Brain microvascular endothelial cell (primary cell): ENCODE data around the gene GLS.
"Not testable (repeated sequence)": the region's sequence is repeated elsewhere in the genome, so short reads cannot be mapped to it uniquely, and the experiment has no call there.

Experiments
- DNase-seq: peaks from one replicate; pipeline ENCODE4 v3.0.0-alpha.2; 2020
- H3K27ac ChIP-seq: fragments of 250-450 bp; sonication (Bioruptor Pico); 2 replicates; pipeline ENCODE4 v1.5.1; 2020; ENCODE audit warnings: mild to moderate bottlenecking, moderate library complexity
- H3K27me3 ChIP-seq: fragments of 250-450 bp; sonication (Bioruptor Pico); replicated peaks from 2 replicates; pipeline ENCODE4 v1.5.1; 2020; ENCODE audit warnings: mild to moderate bottlenecking
- H3K36me3 ChIP-seq: fragments of 250-450 bp; sonication (Bioruptor Pico); replicated peaks from 2 replicates; pipeline ENCODE4 v1.5.1; 2020; ENCODE audit warnings: mild to moderate bottlenecking
- H3K4me3 ChIP-seq: 2 replicates; pipeline ENCODE4 v1.5.1; 2011; ENCODE audit warnings: low read depth, mild to moderate bottlenecking, control low read depth, low read length, moderate library complexity
- in situ Hi-C: cut with HindIII; loops from 2 replicates; pipeline ENCODE4 v1.10.0; 2017; ENCODE audit warnings: low sequenced_read_pairs, low pct_ligation_motif_present
- TF ChIP-seq, protein P1 (sequence below): IDR thresholded peaks from 2 replicates; pipeline ENCODE4 v1.5.1; 2011; ENCODE audit warnings: low read depth, mild to moderate bottlenecking, moderate library complexity, low read length, control low read depth, inconsistent platforms; ENCODE audit errors: missing control alignments

GLS gene

GRCh38 chr2:190882411-190882766 is 1.8 kb downstream of the GLS start:
- peak overlapping the region; percentile 63 for H3K27ac ChIP-seq
- TF ChIP-seq, protein P1, sequence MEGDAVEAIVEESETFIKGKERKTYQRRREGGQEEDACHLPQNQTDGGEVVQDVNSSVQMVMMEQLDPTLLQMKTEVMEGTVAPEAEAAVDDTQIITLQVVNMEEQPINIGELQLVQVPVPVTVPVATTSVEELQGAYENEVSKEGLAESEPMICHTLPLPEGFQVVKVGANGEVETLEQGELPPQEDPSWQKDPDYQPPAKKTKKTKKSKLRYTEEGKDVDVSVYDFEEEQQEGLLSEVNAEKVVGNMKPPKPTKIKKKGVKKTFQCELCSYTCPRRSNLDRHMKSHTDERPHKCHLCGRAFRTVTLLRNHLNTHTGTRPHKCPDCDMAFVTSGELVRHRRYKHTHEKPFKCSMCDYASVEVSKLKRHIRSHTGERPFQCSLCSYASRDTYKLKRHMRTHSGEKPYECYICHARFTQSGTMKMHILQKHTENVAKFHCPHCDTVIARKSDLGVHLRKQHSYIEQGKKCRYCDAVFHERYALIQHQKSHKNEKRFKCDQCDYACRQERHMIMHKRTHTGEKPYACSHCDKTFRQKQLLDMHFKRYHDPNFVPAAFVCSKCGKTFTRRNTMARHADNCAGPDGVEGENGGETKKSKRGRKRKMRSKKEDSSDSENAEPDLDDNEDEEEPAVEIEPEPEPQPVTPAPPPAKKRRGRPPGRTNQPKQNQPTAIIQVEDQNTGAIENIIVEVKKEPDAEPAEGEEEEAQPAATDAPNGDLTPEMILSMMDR: no peak
- no peaks in the 10 kb centered on the region for H3K27me3 ChIP-seq
- DNase-seq: no peak
- H3K36me3 ChIP-seq: no peaks in the 10 kb centered on the region
- peak overlapping the region; percentile 92 for H3K4me3 ChIP-seq
- in situ Hi-C loops: no loop called here

DNA sequence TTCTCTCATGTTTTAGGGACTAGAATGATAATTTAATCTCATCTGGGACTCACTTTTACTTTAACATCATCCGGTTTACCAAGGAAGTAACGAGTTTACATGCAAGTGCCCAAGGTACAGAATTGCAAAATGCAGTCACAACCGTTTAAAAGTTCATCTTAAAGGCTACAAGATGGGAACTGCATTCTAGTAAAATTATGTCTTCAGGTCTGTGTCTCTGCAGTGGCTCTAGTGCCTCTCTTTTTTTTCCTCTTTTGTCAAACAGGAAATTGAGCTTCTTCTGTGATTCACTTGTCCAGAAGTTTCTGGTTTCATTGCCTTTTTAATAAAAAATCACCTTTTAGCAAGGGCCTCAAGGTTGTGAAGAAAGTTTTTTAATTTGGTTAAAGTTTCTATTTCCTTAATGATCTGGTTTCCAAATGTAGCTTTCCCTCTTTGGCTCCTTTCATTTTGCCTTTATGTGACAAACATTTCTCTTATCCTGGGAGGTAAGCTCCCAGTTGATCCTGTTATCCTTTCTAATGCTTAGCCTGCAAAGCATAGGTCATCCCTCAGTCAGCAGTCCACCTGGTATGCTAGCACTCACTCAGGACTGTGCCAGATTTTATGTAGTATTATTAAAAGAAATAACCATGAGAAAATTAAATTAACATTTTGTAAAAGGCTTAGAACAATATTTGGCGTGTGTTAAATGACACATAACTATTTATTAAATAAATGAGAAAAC is 2.4 kb downstream of the GLS start:
- TF ChIP-seq, protein P1: no peak
- no peak for DNase-seq
- H3K36me3 ChIP-seq: no peaks in the 10 kb centered on the region
- no peak overlapping the region for H3K27ac ChIP-seq
- in situ Hi-C loops: no loop called here
- H3K4me3 ChIP-seq: peak overlapping the region; percentile 92
- H3K27me3 ChIP-seq: no peaks in the 10 kb centered on the region

GRCh38 chr2:190885844-190886243 is 5.2 kb downstream of the GLS start:
- not testable (repeated sequence) for H3K4me3 ChIP-seq

GRCh38 chr2:190887089-190887488 is 6.5 kb downstream of the GLS start:
- peaks cover 3% of the 10 kb centered on the region for H3K36me3 ChIP-seq
- H3K27me3 ChIP-seq: no peaks in the 10 kb centered on the region
- no peak overlapping the region for H3K27ac ChIP-seq
- in situ Hi-C loops: no loop called here
- no peak overlapping the region for H3K4me3 ChIP-seq
- DNase-seq: no peak
- TF ChIP-seq, protein P1: no peak

More at GRCh38 chr2:190885844-190886243, 5.2 kb downstream of the GLS start:
- in situ Hi-C loops, H3K27ac ChIP-seq, H3K36me3 ChIP-seq, DNase-seq, H3K27me3 ChIP-seq: not testable (repeated sequence)

DNA sequence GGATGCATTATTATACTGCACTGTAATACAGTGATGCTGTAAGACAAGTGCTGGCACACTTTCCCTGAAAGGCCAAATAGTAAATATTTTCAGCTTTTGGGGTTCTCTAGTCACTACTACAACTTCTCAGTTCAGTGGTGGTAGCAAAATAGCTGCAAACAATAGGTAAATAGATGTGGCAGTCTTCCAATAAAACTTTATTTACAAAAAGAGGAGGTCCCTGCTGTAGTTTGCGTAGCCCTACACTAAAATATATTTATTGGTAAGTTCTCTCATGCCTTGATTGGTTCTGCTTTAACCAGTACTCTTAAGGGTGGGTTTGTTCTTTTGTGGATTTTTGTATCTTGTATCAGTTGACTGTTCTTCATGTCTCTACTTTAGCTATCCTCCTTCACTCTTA is 7.8 kb downstream of the GLS start:
- in situ Hi-C loops: no loop called here
- no peak overlapping the region for H3K27ac ChIP-seq
- TF ChIP-seq, protein P1: no peak
- no peak overlapping the region for H3K4me3 ChIP-seq
- H3K27me3 ChIP-seq: no peaks in the 10 kb centered on the region
- DNase-seq: no peak
- peaks cover 3% of the 10 kb centered on the region for H3K36me3 ChIP-seq

DNA sequence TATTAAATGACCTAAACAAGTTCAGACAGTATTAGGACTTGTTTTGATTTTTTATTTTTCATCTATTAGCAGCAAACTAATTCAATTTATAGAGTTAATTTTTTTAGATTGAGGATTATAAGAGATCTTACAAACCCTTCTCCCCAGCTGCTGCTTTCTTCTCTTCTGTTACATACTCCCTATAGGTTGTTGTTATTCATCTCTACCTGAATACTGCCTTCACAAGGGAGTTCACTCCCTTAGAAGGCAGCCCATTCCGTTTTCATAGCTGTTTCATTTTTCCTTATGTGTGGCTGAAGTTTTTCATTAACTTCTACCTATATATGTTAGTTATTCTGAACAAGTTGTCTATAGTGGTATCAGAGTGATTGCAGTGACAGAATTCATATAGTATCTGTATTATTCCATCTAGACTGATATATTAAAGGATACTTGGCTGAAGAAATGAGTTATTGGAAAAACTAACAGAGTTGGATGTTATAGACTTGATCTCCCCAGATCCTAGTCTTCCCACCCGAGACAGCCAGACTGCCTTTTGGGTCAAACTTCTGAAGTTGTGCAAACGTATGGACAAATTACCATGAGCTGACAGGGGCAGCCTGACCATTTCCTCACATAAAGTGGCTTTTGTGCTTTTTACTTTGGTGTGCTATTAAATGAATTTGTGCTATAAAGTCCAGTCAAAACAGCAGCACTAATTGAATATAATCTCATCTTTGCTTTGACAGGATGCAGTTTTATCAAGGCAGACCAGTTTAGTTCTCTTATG is 8.7 kb downstream of the GLS start:
- in situ Hi-C loops: no loop called here
- H3K27me3 ChIP-seq: no peaks in the 10 kb centered on the region
- no peak for DNase-seq
- H3K4me3 ChIP-seq: no peak overlapping the region
- H3K36me3 ChIP-seq: peaks cover 3% of the 10 kb centered on the region
- H3K27ac ChIP-seq: no peak overlapping the region
- TF ChIP-seq, protein P1: no peak
